AG08396 (cell line): ENCODE results near the gene COL4A2.
A peak's percentile ranks its signal among the peaks of the same experiment; 100 is the strongest.

Experiments used
- DNase-seq: peaks from one replicate; pipeline ENCODE4 v3.0.0; 2012; ENCODE audit warnings: low spot score, mixed read lengths

Gene COL4A2

DNA sequence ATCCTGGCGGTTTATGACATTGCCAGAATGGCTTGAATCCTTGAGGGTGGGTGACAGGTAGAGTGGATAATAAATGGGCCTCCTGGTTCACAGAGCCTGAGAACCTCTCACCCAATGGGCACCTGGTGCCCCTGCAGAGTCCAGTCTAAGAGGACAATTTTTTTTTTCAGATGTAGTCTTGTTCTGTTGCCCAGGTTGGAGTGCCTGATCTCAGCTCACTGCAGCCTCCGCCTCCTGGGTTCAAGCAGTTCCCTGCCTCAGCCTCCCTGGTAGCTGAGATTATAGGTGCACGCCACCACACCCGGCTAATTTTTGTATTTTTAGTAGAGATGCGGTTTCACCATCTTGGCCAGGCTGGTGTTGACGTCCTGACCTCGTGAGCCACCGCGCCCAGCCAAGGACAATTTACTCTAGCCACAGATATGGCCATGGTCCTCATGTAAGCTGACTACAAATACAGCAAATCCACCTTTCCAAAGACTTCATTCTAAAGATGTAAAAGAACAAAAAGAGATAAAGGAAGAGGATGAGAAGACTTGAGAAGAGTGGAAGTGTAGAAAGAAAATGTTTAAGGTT lies 33.0 kb downstream of the COL4A2 start:
- DNase-seq = no peak

DNA sequence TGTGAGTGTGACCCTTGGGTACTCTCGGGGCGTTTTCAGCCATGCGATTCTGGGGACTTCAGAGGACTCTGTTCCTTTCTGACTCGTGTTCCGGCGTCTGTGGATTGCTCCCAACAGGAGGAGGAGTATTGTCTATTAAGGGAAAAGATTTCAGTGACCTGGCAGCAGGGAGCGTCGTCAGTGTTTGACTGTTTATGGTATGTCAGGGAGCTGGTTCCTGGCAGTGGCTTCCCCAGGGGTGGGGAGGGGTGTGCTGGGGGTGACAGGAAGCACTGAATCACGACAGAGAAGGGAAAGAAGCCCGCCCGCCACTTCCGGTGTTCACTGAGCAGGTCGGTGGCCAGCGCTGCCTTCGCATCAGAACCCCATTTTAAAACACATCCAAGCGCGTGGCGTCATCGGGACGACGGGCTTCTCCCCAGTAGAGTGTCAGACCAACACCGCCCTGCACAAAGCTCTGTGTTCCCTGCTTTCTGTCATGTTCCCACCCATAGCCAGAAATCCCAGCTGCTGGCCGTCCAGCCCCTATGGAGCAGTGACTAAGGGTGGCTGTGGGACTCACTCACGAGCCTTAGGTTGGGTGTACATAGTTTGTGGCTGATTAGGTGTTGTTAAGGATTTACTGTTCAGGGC lies 33.8 kb downstream of the COL4A2 start:
- peak; percentile 74 for DNase-seq

DNA sequence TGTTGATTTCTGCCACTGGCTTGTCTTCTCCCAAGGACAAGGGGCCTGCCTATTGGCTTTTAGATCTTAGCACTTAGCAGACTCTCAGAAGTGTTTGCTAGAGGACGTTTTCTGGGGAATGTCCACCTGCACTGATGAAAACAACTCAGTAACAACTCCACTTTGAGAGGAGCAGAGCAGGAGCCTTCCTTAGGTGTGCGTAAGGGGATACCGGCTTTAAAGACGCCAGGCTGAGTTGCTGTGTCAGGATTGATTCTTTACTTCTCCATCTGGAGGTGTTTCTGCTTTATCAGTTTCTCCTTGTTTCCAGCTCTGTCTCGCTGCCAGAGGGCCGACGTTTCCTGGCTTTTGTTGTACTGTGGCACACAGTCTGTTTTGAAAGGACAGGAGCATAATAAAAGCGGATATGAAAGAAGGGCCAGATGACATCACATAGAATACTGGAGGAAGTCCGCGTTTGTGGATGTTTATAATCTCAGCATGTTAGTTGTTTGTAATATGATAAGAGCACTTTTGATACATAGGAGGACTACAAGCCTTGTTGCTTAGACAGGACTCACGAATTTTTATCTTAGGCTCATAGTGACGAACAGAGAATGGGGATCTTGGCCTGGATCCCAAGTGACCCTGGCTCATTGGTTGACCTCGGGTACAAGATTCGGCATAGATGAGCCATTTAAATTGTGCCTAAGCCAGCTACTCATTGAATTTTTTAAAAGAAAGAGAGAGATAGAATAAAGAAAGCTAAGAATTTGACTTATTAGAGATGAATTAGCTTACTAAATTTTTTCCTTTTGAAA lies 34.6 kb downstream of the COL4A2 start:
- DNase-seq = no peak

DNA sequence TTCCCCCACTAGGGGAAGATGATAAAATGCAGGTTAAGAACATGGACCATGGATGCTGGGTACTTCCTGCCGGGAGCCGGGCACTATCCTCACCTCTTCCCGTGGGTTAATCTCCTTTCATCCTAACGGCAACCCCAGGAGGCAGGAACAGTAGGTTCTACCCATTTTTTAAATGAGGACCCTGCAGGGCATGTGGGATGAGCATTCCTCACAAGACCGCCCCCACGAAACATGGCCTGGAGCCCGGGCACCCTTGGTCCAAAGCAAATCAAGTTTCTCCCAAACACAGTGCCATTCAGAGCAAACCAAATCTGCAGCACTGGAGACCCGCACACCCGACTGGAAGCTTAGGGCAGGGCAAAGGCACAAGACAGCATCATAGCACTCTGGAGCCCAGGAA lies 35.4 kb downstream of the COL4A2 start:
- DNase-seq = no peak

DNA sequence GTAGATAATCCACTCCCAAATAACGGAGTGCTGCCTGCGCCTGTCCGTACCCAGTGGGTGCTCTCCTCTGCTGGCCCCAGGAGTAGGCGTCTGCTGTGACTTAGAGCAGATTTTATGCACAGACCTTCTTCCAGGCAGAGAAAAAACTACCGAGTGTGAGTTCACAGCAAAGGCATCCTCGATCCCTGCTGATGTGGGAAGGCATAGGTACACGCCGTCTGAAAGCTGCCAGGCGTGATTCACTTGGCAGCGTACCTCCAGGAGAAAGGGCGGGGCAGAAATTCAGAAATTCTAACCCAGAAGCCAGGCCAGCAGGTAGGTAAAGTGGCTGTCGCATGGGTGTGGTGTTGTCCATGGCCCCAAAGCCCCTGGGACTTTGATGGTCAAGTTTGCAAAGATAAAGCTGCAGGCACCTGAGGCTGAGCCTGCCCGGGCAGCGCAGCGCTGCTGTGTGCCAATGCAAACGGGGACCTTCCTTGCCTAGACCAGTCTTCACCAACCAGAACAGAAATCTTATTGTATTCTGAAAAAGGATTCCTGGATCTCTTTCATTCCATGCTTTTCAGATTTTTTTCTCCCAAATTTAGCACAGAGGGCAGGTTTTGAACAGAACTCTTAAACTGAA lies 36.3 kb downstream of the COL4A2 start:
- DNase-seq = no peak

DNA sequence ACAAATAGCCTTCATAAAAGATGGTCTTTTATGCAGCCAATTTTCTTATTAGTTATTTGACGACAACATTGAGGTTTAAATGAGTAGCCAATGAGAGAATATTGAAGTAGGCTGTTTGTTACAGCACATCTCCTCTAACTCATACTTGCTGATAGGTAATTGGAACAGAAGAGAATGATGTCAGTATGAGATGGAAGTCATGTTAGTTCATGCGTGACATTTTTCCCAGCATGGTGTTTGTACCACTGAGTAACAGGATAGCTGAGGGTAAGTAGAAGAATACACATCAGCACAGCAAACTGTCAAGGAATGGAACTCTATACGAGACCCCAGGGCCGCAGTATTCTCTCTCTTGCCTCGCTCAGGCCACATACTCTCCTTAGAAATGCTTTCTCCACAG lies 37.2 kb downstream of the COL4A2 start:
- DNase-seq = no peak

DNA sequence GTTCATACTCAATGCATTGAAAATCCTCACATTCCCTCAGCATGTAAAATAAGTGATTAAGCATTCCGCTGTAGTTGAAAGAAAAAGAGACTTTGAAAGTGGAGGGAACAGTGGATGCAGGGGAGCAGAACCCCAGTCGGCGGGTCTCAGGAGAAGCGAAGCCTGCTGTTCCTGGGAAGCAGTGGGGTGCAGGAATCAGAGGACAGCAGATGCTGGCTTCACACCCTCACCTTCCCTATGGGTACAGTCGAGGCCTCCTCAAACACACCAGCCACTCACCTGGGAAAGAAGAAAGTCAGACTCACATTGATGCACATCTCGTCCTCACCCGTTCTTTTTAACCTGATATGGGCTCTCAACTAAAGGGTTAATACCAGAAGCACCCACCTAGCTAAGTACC lies 38.2 kb downstream of the COL4A2 start:
- no peak for DNase-seq

DNA sequence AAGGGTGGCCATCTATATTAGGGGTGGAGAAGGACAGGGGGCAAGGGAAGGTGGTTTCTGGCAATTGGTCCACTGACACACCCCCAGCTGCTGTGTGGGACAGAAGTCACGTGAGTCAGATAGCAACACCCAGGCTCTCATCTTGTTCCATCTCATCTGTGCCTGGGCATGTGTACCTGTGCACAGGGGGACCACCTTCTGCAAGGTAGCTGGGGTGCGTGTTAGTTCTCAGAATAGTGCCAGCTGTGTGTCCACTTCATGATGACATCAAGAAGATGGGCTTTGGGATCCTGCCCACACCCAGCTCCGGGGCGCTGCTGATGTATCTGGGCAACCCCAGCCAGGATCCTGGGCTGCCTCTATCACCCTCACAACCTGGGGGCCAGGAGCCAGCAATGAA lies 38.6 kb downstream of the COL4A2 start:
- no peak for DNase-seq

DNA sequence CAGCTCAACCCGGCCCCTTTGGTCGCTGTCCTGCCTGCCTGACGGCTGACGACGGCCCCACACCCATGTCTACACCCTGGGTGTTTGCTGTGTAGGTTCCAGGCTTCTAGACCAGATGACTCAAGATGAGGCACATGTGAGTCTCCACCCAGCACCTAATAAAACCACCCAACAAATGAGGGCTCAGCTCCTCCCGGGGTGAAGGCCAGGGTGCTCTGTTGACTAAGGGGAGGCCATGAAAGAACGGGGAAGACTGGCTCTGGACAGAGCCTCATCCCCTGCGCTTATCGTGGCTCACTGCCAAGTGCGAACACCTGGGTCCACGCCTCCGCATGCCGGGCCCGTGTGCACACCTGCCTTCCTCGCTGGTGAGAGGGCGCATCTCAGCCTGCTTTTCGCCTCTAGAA lies 39.6 kb downstream of the COL4A2 start:
- no peak for DNase-seq

DNA sequence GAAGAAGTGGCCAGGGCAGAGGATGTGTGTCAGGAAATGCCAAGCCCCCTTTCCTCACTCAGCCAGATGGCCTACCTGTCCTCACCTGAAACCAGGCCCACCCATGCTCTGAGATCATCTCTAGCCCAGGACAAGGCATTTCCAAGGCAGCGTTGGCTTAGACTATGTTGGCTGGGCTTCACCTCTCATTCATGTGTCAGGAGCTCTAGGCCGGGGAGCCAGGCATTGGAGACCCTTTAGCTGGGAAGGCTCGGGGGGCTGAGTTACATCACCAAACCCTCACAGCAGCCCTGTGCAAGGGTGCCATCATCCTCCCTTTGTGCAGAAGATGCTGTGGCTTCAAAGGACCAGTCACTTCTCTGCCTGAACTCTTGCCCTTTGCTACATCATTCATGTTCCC lies 40.0 kb downstream of the COL4A2 start:
- DNase-seq = no peak

DNA sequence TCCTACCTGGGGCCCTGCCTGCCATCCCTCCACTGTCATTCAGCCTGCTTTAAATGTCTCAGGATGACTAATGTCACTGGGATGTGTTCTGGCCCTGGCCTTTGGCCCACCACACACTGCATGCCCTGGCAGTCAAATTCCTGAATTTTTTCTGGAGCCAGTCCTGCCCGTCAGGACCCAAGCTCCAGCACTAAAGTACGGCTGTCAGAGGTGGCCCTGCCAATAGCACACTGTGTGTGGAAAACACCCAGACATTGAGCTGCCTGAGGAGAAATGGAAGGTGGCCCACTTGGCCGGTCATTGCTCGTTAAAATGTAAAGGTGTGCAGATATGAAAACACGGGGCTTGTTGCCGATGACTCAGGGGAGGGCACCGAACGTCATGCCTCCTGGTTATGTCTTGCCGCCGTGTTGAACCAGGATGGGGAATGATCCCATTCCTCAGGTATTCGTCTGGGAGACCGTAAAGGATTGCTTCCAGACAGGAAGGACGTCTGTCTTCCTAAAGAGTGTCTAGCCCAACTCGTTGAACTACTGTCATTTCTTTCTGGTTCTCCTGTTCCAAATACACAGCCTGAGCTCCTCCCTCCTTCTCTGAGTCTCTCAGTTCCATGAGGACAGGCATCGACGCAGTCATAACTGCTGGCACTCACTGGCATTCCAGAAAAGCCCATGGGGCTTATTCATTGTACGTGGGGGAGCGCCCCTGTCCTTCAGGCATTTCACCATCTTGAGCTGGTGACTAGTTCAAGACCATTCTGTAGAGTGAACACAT lies 40.6 kb downstream of the COL4A2 start:
- DNase-seq = peak; percentile 64

DNA sequence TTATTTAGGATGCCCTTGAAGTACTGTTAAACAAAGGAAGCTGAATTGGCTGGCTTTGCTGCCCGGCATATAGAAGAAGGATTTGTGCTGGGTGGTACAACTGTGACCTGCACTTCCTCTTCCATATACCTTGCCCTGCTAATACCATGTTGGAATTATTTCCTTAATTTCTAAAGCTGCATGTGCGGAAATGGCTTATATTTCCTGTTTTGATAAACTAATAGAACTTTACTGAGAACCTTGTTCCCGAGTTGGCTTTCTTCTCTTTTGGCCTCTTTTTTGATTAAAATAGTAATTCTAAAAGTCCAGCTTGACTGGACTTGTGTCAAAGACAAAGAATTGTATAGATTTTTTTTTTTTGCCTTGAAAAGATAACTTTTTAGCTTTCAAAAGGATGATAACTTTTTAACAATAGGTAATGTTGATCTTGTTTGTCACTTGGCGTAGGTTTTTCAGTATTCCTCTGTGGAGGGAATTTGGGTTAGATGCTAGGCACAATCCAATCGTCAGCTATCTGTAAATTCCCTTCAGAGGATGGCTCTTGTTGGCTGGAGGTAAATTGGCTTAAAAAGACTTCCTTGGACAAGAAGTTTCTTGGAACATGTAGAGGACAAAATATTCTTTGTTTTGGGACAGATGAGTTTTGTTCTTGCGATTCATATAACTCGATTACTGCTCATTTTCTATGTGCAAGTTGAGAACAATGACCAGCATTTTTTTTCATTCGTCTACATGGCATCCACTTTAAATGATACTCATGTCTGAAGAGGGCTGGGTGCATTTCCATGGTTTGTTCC lies 41.4 kb downstream of the COL4A2 start:
- no peak for DNase-seq

DNA sequence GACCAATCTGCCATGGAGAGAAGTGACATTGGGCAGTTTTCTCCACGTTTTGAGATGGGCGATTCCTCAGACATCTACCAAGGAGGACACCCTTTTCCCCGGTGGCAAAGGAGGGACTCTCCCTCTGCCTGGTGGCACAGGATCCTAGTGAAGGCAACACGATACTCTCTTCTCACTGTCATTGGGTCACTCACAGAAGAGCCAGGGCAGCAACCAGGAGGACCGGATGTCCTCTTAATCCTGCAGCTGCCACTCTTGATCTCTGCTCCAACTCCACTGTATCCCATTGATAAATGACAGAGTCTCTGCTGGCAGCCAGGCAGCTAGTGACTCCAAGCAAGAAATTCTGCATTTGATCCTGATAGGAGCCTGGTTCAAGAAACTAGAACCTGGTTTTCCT lies 42.2 kb downstream of the COL4A2 start:
- DNase-seq = no peak

DNA sequence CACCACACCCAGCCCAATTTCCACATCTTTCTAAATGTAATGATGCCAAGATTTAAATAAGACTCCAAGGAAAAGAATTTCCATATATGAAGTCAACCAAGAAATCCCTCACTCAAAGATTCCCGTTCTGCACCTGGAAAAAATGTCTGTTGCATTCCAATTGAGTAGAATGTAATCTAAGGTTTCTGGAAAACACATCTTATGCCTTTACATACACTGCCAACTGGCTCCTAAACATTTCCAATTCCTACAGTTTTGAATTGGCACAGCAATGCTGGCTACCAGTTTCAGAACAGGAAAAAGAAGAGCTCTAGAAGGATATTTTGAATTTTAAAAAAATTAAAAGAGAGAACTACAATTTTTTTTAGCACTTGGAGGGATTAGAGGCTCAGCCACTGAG lies 43.0 kb downstream of the COL4A2 start:
- DNase-seq = no peak

DNA sequence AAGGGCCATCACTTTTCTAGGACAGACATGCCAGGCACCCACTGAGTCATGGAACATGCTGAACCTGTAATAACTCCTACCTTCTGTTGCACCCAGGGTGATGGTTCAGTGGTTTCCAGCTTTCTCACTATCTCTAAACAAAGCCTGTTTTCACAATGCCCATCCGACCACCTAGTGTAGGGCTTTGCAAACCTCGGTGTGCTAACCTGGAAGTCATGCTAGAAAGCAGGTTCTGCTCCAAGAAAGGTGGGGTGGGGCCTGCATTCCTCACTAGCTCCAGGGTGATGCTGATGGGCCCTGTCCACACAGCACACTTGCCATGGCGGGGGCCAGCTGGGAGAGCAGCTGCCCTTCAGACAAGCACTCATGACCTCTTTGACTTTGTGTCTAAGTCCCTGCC lies 43.4 kb downstream of the COL4A2 start:
- no peak for DNase-seq

DNA sequence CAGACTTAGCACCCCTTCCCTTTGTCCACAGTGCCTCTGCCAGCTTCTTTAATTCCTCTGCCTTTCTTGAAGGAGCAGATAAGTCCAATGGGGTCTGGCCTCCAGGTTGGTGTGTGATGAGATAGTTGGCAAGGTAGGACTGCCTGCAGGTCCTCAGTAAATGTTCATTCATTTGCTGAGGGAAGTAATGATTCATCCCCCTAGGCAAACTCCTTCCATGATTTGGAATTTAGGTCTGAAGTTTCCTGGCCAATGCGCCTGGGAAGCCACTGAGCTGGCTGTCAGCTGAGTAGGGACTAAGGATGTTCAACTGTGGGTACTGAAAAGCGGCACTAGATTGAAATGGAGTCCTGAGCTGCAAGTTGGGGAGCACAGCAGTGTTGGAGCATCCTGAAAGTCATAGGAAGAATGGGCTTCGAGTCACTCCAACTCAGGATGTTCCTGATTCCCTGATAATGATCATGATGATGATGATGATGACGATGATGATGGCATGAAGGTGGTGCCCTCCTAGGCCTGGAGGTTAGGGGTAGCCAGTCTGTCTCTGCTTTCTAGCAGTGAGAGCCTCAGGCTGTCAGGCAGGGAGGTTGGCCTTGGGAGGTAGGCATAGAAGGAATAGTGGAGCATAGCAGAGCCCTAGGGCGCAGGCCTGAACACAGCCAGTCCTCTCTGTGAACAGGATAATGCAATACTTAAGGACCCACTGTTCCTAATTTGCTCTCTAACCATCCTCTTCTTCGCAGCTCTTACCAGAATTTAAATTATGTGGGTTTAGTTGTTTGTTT lies 44.7 kb downstream of the COL4A2 start:
- no peak for DNase-seq

DNA sequence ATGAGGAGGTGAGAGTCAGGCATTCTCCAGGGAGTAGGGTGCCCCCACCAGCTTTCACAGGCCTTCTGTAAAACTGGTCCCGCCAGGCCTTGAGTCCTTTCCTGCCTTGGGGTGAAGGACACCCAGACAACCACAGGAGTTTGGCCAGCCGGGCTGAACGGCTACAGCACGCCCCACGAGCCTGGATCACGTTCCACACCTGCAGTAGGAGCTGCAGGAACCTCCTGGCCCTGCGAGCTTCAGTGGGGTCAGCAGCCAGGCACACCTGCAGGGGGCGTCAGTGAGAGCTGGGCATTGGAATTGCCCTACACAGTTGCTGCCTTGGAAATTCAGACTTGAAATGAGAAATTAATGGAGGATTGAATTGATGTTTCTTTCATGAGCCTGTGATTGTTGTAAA lies 45.7 kb downstream of the COL4A2 start:
- DNase-seq = no peak

DNA sequence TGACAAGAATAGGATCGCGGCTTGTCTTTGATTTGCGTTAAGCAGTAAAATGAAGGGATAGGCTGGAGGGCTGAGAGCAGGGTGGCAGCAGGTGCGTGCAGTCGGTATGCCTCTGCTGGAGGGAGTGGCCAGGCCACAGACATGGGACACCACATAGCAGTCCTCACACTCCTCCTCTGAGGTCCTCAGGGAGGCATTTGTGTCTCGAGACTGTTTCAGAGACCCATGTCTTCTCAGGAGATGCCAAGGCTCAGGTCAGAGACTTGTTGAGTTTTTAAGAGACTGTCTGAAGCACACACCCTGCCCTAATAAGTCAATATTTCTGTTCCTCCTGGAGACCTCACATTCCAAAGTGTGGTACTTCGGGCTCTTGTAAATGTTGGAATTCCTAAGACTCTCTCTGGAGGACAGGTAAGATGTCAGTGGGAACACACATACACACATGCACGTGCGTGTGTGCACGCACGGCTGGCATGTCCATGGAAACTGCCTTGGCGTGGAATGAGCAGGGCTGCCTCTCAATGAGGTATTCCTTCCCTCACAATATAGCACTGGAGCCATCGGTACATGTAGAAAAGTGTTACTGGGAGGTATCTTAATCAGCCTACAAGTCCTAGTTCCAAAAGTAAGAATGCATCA lies 46.4 kb downstream of the COL4A2 start:
- no peak for DNase-seq

DNA sequence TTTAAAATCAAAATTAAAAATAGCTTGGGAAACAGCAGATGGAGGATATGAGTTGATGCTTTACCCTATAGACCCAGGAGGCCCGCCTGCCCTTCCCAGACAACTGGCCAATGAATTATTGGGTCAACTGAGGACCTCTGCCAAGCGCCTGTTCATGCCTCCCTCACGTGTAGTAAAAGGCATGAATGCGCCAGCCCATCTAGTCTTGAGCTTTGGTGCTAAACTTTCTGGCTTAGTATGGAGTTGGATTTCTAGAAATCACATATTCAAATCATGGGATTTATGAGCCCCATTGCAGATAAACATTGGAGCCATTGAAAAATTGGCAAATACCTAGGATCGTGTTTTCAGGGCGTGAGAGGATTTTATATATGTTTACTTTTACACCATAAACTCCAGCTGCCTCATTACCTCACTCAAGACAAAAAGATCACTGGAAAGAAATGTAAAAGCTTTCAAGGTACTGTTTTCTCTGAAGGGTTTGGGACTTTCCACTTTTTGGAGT lies 47.1 kb downstream of the COL4A2 start:
- no peak for DNase-seq
